ENCODE results near the gene FCN3. TPM values are rescaled to one million over a fixed set of nuclear protein-coding genes. Genes with fewer than 3 reads are reported as not detected.

FCN3 gene
- total RNA-seq, 1 donor from 2014 or later = not detected

GRCh38 chr1:27403931-27404330 lies 29.3 kb upstream of the FCN3 start:
- H3K36me3 Mint-ChIP-seq (ENCODE audit: low read depth) = peaks cover 27% of the 10 kb centered on the region
- H3K9me3 Mint-ChIP-seq = no peaks in the 10 kb centered on the region
- peaks cover 66% of the 10 kb centered on the region for H3K4me1 Mint-ChIP-seq
- TF ChIP-seq CTCF (IDR thresholded peaks at IDR 0.05) = no peak
- ChIA-PET POLR2A (interaction anchor here (0.6 to 2.7 kb wide), 16 partner anchors 12 to 259 kb away, joined by 3 to 22 read pairs (median 6); partner anchors contain the start of genes AHDC1, SYTL1 and WASF2), CTCF (interaction anchor here (0.8 to 4.3 kb wide), 20 partner anchors 9 to 268 kb away, joined by 3 to 47 read pairs (median 6); partner anchors contain the start of genes AHDC1, IFI6 and WASF2)
- no peak for DNase-seq
- peak overlapping the region; percentile 91 for H3K27ac Mint-ChIP-seq
- H3K27me3 Mint-ChIP-seq = no peaks in the 10 kb centered on the region
- ATAC-seq (ENCODE audit: low read depth) = no peak
- H3K4me3 Mint-ChIP-seq = peak overlapping the region; percentile 72
- intact Hi-C loops (cut with micrococcal nuclease) = loop anchor here (1.0 to 5.0 kb wide), 8 partner anchors 12 to 323 kb away; partner anchors contain the start of genes FAM76A and WASF2

GRCh38 chr1:27403065-27403726 lies 28.6 kb upstream of the FCN3 start:
- Mint-ChIP-seq H3K4me1 (peaks cover 61% of the 10 kb centered on the region), H3K36me3 (ENCODE audit: low read depth) (peaks cover 20% of the 10 kb centered on the region), H3K9me3 (no peaks in the 10 kb centered on the region), H3K27me3 (no peaks in the 10 kb centered on the region), H3K27ac (peak overlapping the region; percentile 91), H3K4me3 (peak overlapping the region; percentile 72)
- ChIA-PET POLR2A (interaction anchor here (0.6 to 2.7 kb wide), 21 partner anchors 13 to 259 kb away, joined by 3 to 22 read pairs (median 5); partner anchors contain the start of genes AHDC1, SYTL1 and WASF2), CTCF (interaction anchor here (0.8 to 4.3 kb wide), 24 partner anchors 9 to 269 kb away, joined by 3 to 47 read pairs (median 5); partner anchors contain the start of genes AHDC1, IFI6 and WASF2)
- TF ChIP-seq CTCF (IDR thresholded peaks at IDR 0.05) = no peak
- ATAC-seq (ENCODE audit: low read depth) (peak; percentile 82), DNase-seq (peak; percentile 65)
- intact Hi-C loops (cut with micrococcal nuclease) = loop anchor here (1.0 to 5.0 kb wide), 8 partner anchors 13 to 324 kb away; partner anchors contain the start of genes FAM76A and WASF2

DNA sequence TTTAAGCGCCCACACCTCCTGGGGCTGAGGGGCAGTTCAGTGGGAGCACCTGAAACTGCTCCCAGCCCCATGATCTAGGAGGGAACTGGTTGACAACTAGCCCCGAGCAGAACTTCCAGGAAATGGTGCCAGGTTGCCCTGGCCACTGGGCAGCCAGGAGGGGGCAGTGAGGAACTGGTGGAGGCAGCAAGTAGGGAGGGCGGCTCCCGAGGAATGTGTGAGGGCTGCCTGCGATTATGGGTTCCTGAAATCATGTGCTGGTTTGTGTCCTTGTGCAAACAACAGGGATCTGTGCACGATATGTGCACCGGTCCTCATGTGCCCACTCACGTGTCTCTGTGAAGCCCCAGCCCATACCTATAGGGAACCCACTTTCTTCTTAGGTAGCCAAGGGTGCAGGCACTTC lies 27.7 kb upstream of the FCN3 start:
- TF ChIP-seq CTCF (IDR thresholded peaks at IDR 0.05) = no peak
- intact Hi-C loops (cut with micrococcal nuclease) = loop anchor here (2.0 to 5.0 kb wide), 2 partner anchors 36 to 325 kb away; partner anchors contain the start of gene FAM76A
- Mint-ChIP-seq H3K36me3 (ENCODE audit: low read depth) (peaks cover 12% of the 10 kb centered on the region), H3K27ac (peak overlapping the region; percentile 91), H3K27me3 (no peaks in the 10 kb centered on the region), H3K4me3 (peak overlapping the region; percentile 72), H3K4me1 (peaks cover 53% of the 10 kb centered on the region), H3K9me3 (no peaks in the 10 kb centered on the region)
- POLR2A ChIA-PET = interaction anchor here (0.6 to 2.7 kb wide), 13 partner anchors 16 to 265 kb away, joined by 3 to 22 read pairs (median 5); partner anchors contain the start of genes AHDC1 and WASF2
- ATAC-seq (ENCODE audit: low read depth) (no peak), DNase-seq (no peak)
- CTCF ChIA-PET = interaction anchor here (1.2 to 4.3 kb wide), 19 partner anchors 8 to 267 kb away, joined by 3 to 47 read pairs (median 6); partner anchors contain the start of gene AHDC1

- H3K4me3 Mint-ChIP-seq = no peak overlapping the region
- TF ChIP-seq CTCF (IDR thresholded peaks at IDR 0.05) = no peak
- peaks cover 39% of the 10 kb centered on the region for H3K4me1 Mint-ChIP-seq
- no peaks in the 10 kb centered on the region for H3K9me3 Mint-ChIP-seq
- peaks cover under 1% of the 10 kb centered on the region for H3K36me3 Mint-ChIP-seq (ENCODE audit: low read depth)
- DNase-seq (no peak), ATAC-seq (ENCODE audit: low read depth) (no peak)
- H3K27ac Mint-ChIP-seq = no peak overlapping the region
- ChIA-PET POLR2A (interaction anchor here (1.2 to 1.4 kb wide), 3 partner anchors 35 to 262 kb away, joined by 3 to 5 read pairs (median 5); partner anchors contain the start of gene AHDC1), CTCF (interaction anchor here (0.9 to 4.3 kb wide), 8 partner anchors 16 to 269 kb away, joined by 3 to 47 read pairs (median 10); partner anchors contain the start of gene AHDC1)
- no peaks in the 10 kb centered on the region for H3K27me3 Mint-ChIP-seq
- intact Hi-C loops (cut with micrococcal nuclease) = loop anchor here (5.0 kb wide), 1 partner anchor 326 kb away; the partner anchor contains the start of gene FAM76A
Observed at GRCh38 chr1:27400963-27401341, 26.3 kb upstream of the FCN3 start.
